ENCODE results near the gene AKR1E2.

AKR1E2 gene

GRCh38 chr10:4845766-4846165 is 19.8 kb downstream of the AKR1E2 start:
- DNase-seq (ENCODE audit: low read depth), result no peak

- DNase-seq (ENCODE audit: low read depth), result no peak
Measured at GRCh38 chr10:4846775-4847174, 20.8 kb downstream of the AKR1E2 start.

GRCh38 chr10:4847561-4848355 is 21.8 kb downstream of the AKR1E2 start:
- peak; percentile 84 for DNase-seq (ENCODE audit: low read depth)

GRCh38 chr10:4848356-4849041 is 22.5 kb downstream of the AKR1E2 start:
- DNase-seq (ENCODE audit: low read depth), result peak; percentile 4

GRCh38 chr10:4849042-4849402 is 23.0 kb downstream of the AKR1E2 start:
- DNase-seq (ENCODE audit: low read depth), result no peak

- DNase-seq (ENCODE audit: low read depth), result peak; percentile 90
Measured at GRCh38 chr10:4849555-4850242, 23.7 kb downstream of the AKR1E2 start.

- DNase-seq (ENCODE audit: low read depth), result no peak
Measured at GRCh38 chr10:4850397-4850796, 24.4 kb downstream of the AKR1E2 start.

GRCh38 chr10:4851176-4851575 is 25.2 kb downstream of the AKR1E2 start:
- no peak for DNase-seq (ENCODE audit: low read depth)

GRCh38 chr10:4851846-4852245 is 25.8 kb downstream of the AKR1E2 start:
- DNase-seq (ENCODE audit: low read depth), result no peak

- no peak for DNase-seq (ENCODE audit: low read depth)
Measured at GRCh38 chr10:4865945-4866661, 40.1 kb downstream of the AKR1E2 start.

GRCh38 chr10:4867109-4867519 is 41.1 kb downstream of the AKR1E2 start:
- DNase-seq (ENCODE audit: low read depth), result no peak

- DNase-seq (ENCODE audit: low read depth), result no peak
Measured at GRCh38 chr10:4867520-4868356, 41.7 kb downstream of the AKR1E2 start.

GRCh38 chr10:4868357-4868657 is 42.3 kb downstream of the AKR1E2 start:
- DNase-seq (ENCODE audit: low read depth), result no peak

GRCh38 chr10:4882704-4883078 is 56.7 kb downstream of the AKR1E2 start:
- no peak for DNase-seq (ENCODE audit: low read depth)

GRCh38 chr10:4883079-4883739 is 57.2 kb downstream of the AKR1E2 start:
- DNase-seq (ENCODE audit: low read depth), result peak; percentile 35

- DNase-seq (ENCODE audit: low read depth), result no peak
Measured at GRCh38 chr10:4885162-4885561, 59.2 kb downstream of the AKR1E2 start.

GRCh38 chr10:4887501-4887900 is 61.5 kb downstream of the AKR1E2 start:
- DNase-seq (ENCODE audit: low read depth), result no peak

- no peak for DNase-seq (ENCODE audit: low read depth)
Measured at GRCh38 chr10:4888236-4888635, 62.2 kb downstream of the AKR1E2 start.

- no peak for DNase-seq (ENCODE audit: low read depth)
Measured at GRCh38 chr10:4889959-4890358, 64.0 kb downstream of the AKR1E2 start.

GRCh38 chr10:4892681-4893080 is 66.7 kb downstream of the AKR1E2 start:
- DNase-seq (ENCODE audit: low read depth), result no peak

- DNase-seq (ENCODE audit: low read depth), result no peak
Measured at GRCh38 chr10:4894335-4894734, 68.3 kb downstream of the AKR1E2 start.

Measured in EH (cell line).